H1 (cell line): Measurements from ENCODE around the gene SEZ6. TPM values are rescaled to one million over a fixed set of nuclear protein-coding genes. Genes with fewer than 3 reads are reported as not detected.
A peak's percentile ranks its signal among the peaks of the same experiment; 100 is the strongest.

Experiments
- CTCF ChIA-PET: fragments of 300-600 bp; sonication (Branson Sonifier 250); formaldehyde crosslinking; loops from one replicate; lab custom pipeline; 2021; ENCODE audit not compliant: partially characterized antibody; lab: Charles Lee
- POLR2A ChIA-PET: fragments of 300-600 bp; sonication (Branson Sonifier 250); formaldehyde crosslinking; loops from one replicate; lab custom pipeline; 2021; ENCODE audit warnings: inconsistent platforms; ENCODE audit not compliant: partially characterized antibody; lab: Charles Lee
- DNase-seq, 2 experiments: peaks; one replicate each; pipeline versions ENCODE4 v3.0.0 to v3.0.0-alpha.2; 2010 to 2022; ENCODE audit warnings: low spot score in 2 of 2, low read depth in 1 of 2, mixed read lengths in 1 of 2
- FAIRE-seq: peaks from 2 replicates; lab custom pipeline; 2011; peaks lifted over from hg19 to GRCh38; lab: Jason Lieb, UNC
- H2AFZ ChIP-seq: 2 replicates; pipeline ENCODE4 v1.8.1; 2012; ENCODE audit warnings: low read length, inconsistent platforms
- H2AK5ac ChIP-seq: 2 replicates; pipeline ENCODE4 v1.6.1; 2013; ENCODE audit warnings: low read depth, low read length
- H2BK120ac ChIP-seq: replicated peaks from 2 replicates; pipeline ENCODE3; 2013; ENCODE audit warnings: low read depth, low read length, inconsistent platforms
- H2BK12ac ChIP-seq: 2 replicates; pipeline ENCODE4 v1.6.1; 2013; ENCODE audit warnings: low read depth, low read length
- H2BK15ac ChIP-seq: 2 replicates; pipeline ENCODE4 v1.6.1; 2013; ENCODE audit warnings: low read length
- H2BK20ac ChIP-seq: 2 replicates; pipeline ENCODE4 v1.6.1; 2013; ENCODE audit warnings: low read length
- H2BK5ac ChIP-seq: 2 replicates; pipeline ENCODE4 v1.6.1; 2013; ENCODE audit warnings: low read depth, low read length
- H3K14ac ChIP-seq: 2 replicates; pipeline ENCODE4 v1.6.1; 2013; ENCODE audit warnings: inconsistent platforms; ENCODE audit not compliant: insufficient read length
- H3K18ac ChIP-seq: 2 replicates; pipeline ENCODE4 v1.6.1; 2013; ENCODE audit warnings: low read length; ENCODE audit errors: extremely low read depth
- H3K23ac ChIP-seq: 2 replicates; pipeline ENCODE4 v1.6.1; 2013; ENCODE audit warnings: inconsistent platforms; ENCODE audit not compliant: insufficient read length
- H3K23me2 ChIP-seq: 2 replicates; pipeline ENCODE4 v1.6.1; 2013; ENCODE audit warnings: low read depth, low read length
- H3K27ac ChIP-seq: 2 replicates; pipeline ENCODE4 v1.6.1; 2011; ENCODE audit warnings: low read depth, low read length, inconsistent platforms
- H3K27me3 ChIP-seq, 4 experiments: replicated peaks in 1 of 4; 1 replicate in 1 of 4; 2 replicates in 3 of 4; pipeline versions ENCODE4 v1.6.1 to v1.8.1; 2011 to 2013; ENCODE audit warnings: low read length in 3 of 4, mild to moderate bottlenecking in 3 of 4, inconsistent platforms in 2 of 4, mixed read lengths in 2 of 4, moderate library complexity in 1 of 4; ENCODE audit not compliant: control insufficient read depth in 3 of 4, insufficient read depth in 3 of 4; ENCODE audit errors: extremely low read depth in 1 of 4
- H3K36me3 ChIP-seq, 4 experiments: 2 replicates each; pipeline versions ENCODE4 v1.6.1 to v1.8.1; 2011 to 2013; ENCODE audit warnings: mild to moderate bottlenecking in 4 of 4, low read length in 3 of 4, moderate library complexity in 2 of 4, control low read depth in 1 of 4, inconsistent platforms in 1 of 4; ENCODE audit not compliant: insufficient read depth in 4 of 4, control insufficient read depth in 2 of 4
- H3K4ac ChIP-seq: replicated peaks from 2 replicates; pipeline ENCODE3; 2013; ENCODE audit warnings: low read length, low read depth, mixed read lengths, inconsistent platforms; ENCODE audit not compliant: insufficient read length
- H3K4me1 ChIP-seq, 4 experiments: replicated peaks in 1 of 4; 1 replicate in 1 of 4; 2 replicates in 3 of 4; pipeline versions ENCODE4 v1.6.1 to v1.8.1; 2011 to 2013; ENCODE audit warnings: low read length in 3 of 4, inconsistent platforms in 2 of 4, mixed read lengths in 1 of 4; ENCODE audit not compliant: insufficient read depth in 4 of 4, control insufficient read depth in 3 of 4
- H3K4me2 ChIP-seq, 2 experiments: 2 replicates each; pipeline versions ENCODE4 v1.6.1 to v1.8.1; 2011 to 2013; ENCODE audit warnings: low read depth in 2 of 2, low read length in 2 of 2, control low read depth in 1 of 2, inconsistent platforms in 1 of 2, mild to moderate bottlenecking in 1 of 2; ENCODE audit not compliant: insufficient read depth in 1 of 2
- H3K4me3 ChIP-seq, 4 experiments: fragments of 200-600, 300-600 bp in 1 of 4; sonication (generic), shearing (Covaris generic), sonication (Bioruptor Twin) in 1 of 4; 2 replicates each; pipeline versions ENCODE4 v1.5.1 to v1.8.1; 2011 to 2016; ENCODE audit warnings: low read length in 4 of 4, low read depth in 3 of 4, control low read depth in 2 of 4, inconsistent platforms in 2 of 4, mild to moderate bottlenecking in 2 of 4, mixed read lengths in 1 of 4, moderate library complexity in 1 of 4; ENCODE audit not compliant: insufficient read depth in 2 of 4; ENCODE audit errors: extremely low read depth in 1 of 4
- H3K56ac ChIP-seq: replicated peaks from 2 replicates; pipeline ENCODE3; 2013; ENCODE audit warnings: low read depth, mild to moderate bottlenecking, mixed read lengths, low read length, inconsistent platforms; ENCODE audit not compliant: insufficient read length
- H3K79me1 ChIP-seq: 2 replicates; pipeline ENCODE4 v1.6.1; 2013; ENCODE audit warnings: low read depth, low read length, control low read depth
- H3K79me2 ChIP-seq, 2 experiments: 2 replicates each; pipeline versions ENCODE4 v1.6.1 to v1.8.1; 2012 to 2013; ENCODE audit warnings: low read length in 2 of 2, mild to moderate bottlenecking in 2 of 2, inconsistent platforms in 1 of 2; ENCODE audit not compliant: insufficient read depth in 2 of 2, control insufficient read depth in 1 of 2
- H3K9ac ChIP-seq, 4 experiments: replicated peaks in 1 of 4; 1 replicate in 1 of 4; 2 replicates in 3 of 4; pipeline versions ENCODE4 v1.6.1 to v1.8.1; 2011 to 2013; ENCODE audit warnings: low read depth in 3 of 4, low read length in 3 of 4, control low read depth in 2 of 4, mild to moderate bottlenecking in 2 of 4, moderate library complexity in 2 of 4, inconsistent platforms in 1 of 4; ENCODE audit errors: extremely low read depth in 1 of 4
- H3K9me3 ChIP-seq, 2 experiments: 2 replicates each; pipeline versions ENCODE4 v1.6.1 to v1.8.1; 2012 to 2013; ENCODE audit warnings: mild to moderate bottlenecking in 2 of 2, moderate library complexity in 2 of 2, control low read depth in 1 of 2, inconsistent platforms in 1 of 2, low read depth in 1 of 2, low read length in 1 of 2, mixed read lengths in 1 of 2; ENCODE audit not compliant: insufficient read depth in 2 of 2
- H4K20me1 ChIP-seq, 2 experiments: replicated peaks in 1 of 2; 2 replicates each; pipeline versions ENCODE3 to v1.8.1; 2011 to 2013; ENCODE audit warnings: inconsistent platforms in 2 of 2, low read length in 2 of 2, mild to moderate bottlenecking in 1 of 2; ENCODE audit not compliant: insufficient read depth in 2 of 2, control insufficient read depth in 1 of 2
- H4K5ac ChIP-seq: 2 replicates; pipeline ENCODE4 v1.6.1; 2013; ENCODE audit warnings: low read length, low read depth, mixed read lengths, inconsistent platforms; ENCODE audit not compliant: insufficient read length
- H4K8ac ChIP-seq: 2 replicates; pipeline ENCODE4 v1.8.0; 2013; ENCODE audit warnings: mild to moderate bottlenecking, moderate library complexity, low read length, inconsistent platforms; ENCODE audit not compliant: insufficient read depth; ENCODE audit errors: extremely low read depth
- H4K91ac ChIP-seq: replicated peaks from 2 replicates; pipeline ENCODE3; 2013; ENCODE audit warnings: low read length, mixed read lengths, inconsistent platforms; ENCODE audit not compliant: insufficient read length
- CTCF ChIP-seq, 3 experiments: IDR thresholded peaks; 1 replicate in 2 of 3; 2 replicates in 1 of 3; pipeline versions ENCODE4 v1.5.1 to v1.6.1; 2011; ENCODE audit warnings: low read length in 3 of 3, mild to moderate bottlenecking in 3 of 3, inconsistent platforms in 2 of 3, low read depth in 1 of 3, moderate library complexity in 1 of 3; ENCODE audit not compliant: insufficient read depth in 1 of 3; ENCODE audit errors: control extremely low read depth in 1 of 3
- E2F6 ChIP-seq: IDR thresholded peaks from 2 replicates; pipeline ENCODE4 v1.6.1; 2012; ENCODE audit warnings: inconsistent platforms
- SAP30 ChIP-seq: fragments of 300-600 bp; sonication (generic); IDR thresholded peaks from 2 replicates; pipeline ENCODE4 v1.7.1; 2012; ENCODE audit warnings: low read length, moderate library complexity, mild to moderate bottlenecking, inconsistent platforms; ENCODE audit not compliant: insufficient read depth, insufficient replicate concordance
- WGBS, 2 experiments: shearing (Covaris generic) in 1 of 2; methylation state at CpG; one replicate each; pipeline versions ENCODE4 v1.1.6 to v1.1.7; 2013 to 2015; ENCODE audit warnings: low lambda C conversion rate in 2 of 2, mixed read lengths in 2 of 2, inconsistent platforms in 1 of 2, low coverage in 1 of 2, missing lambda C conversion rate in 1 of 2; ENCODE audit not compliant: insufficient replicate concordance in 2 of 2, insufficient coverage in 1 of 2, insufficient read length in 1 of 2; ENCODE audit errors: extremely low coverage in 1 of 2, missing lambda C conversion rate in 1 of 2; 5-methylcytosine and 5-hydroxymethylcytosine counted together
- polyA plus RNA-seq, 7 experiments: library from polyadenylated mRNA; depleted of rRNA in 3 of 7; stranded (reverse) in 5 of 7; unstranded in 2 of 7; fragments of >200 nt in 5 of 7; fragments of 200-250 nt in 2 of 7; gene quantifications; 1 replicate in 5 of 7; 2 replicates in 1 of 7; 4 replicates in 1 of 7; pipeline versions ENCODE4 v1.2.1 to v1.2.3, GENCODE V29; 2011 to 2013; ENCODE audit warnings: missing spikeins in 2 of 7, mixed read lengths in 2 of 7
- total RNA-seq: library from RNA; stranded (reverse); fragmentation: NEBNext Ultra II Directional; extraction: Animal tissue kit (Norgen Biotek cat#: 25700); gene quantifications from 2 replicates; pipeline ENCODE4 v1.2.1, GENCODE V29; 2021

The SEZ6 gene
- total and polyA plus RNA-seq, 2 of the 8 experiments (the other 6 are each of a cell fraction or from before 2014, with no cell fraction given) = 6.9 to 16.1 TPM

GRCh38 chr17:28929787-28930186 is 76.0 kb downstream of the SEZ6 start:
- no peak for FAIRE-seq
- Histone ChIP-seq H3K4ac (no peak overlapping the region), H3K4me3 (no peak overlapping the region), H3K23me2 (no peaks in the 10 kb centered on the region), H4K8ac (no peak overlapping the region), H3K4me2 (no peak overlapping the region), H2AFZ (no peak overlapping the region), H3K27ac (no peak overlapping the region), H3K18ac (no peak overlapping the region), H3K56ac (no peak overlapping the region), H3K23ac (no peak overlapping the region), H2AK5ac (no peak overlapping the region), H2BK15ac (no peak overlapping the region), H3K4me1 (no peaks in the 10 kb centered on the region), H3K9me3 (no peaks in the 10 kb centered on the region), H2BK120ac (no peak overlapping the region), H4K91ac (no peak overlapping the region), H3K9ac (no peak overlapping the region), H3K79me1 (peaks cover 20% of the 10 kb centered on the region), H2BK20ac (no peak overlapping the region), H2BK12ac (no peak overlapping the region), H3K14ac (no peak overlapping the region), H4K5ac (no peak overlapping the region), H3K27me3 (no peaks in the 10 kb centered on the region), H3K79me2 (peaks cover 14 to 90% of the 10 kb centered on the region in 2 experiments), H3K36me3 (peaks cover 5 to 29% (median 15%) of the 10 kb centered on the region in 4 experiments; a peak in 7 of 8 replicates), H4K20me1 (peaks cover 10 to 14% of the 10 kb centered on the region in 2 experiments), H2BK5ac (no peak overlapping the region)
- CTCF ChIA-PET = interaction anchor here (0.6 to 16.4 kb wide), 10 partner anchors 12 to 335 kb away, joined by 3 to 123 read pairs (median 5); no protein-coding TSS in a partner anchor
- no peak for TF ChIP-seq E2F6
- TF ChIP-seq SAP30 = no peak
- peak in 1 of 3 experiments; percentile 7; a peak in 1 of 4 replicates for TF ChIP-seq CTCF (IDR thresholded peaks at IDR 0.05; ENCODE audit: control extremely low read depth in 1 of 3, insufficient read depth in 1 of 3, low read depth in 1 of 3, low read length in 3 of 3)
- POLR2A ChIA-PET = interaction anchor here (0.8 to 6.8 kb wide), 10 partner anchors 10 to 207 kb away, joined by 3 to 29 read pairs (median 4); partner anchors contain the start of gene TLCD1
- no peak for DNase-seq
- WGBS, 2 experiments = 94% methylated on average over 2 of the region's 2 CpGs; no CpG with 5 or more reads in 1 of the 2 experiments
